Liver (tissue), 9 donors: ENCODE results near the gene MPND. TPM values are rescaled to one million over a fixed set of nuclear protein-coding genes. Genes with fewer than 3 reads are reported as not detected.

Source experiments
- DNase-seq: peaks from one replicate; pipeline ENCODE4 v3.0.0-alpha.2; 2017; ENCODE audit warnings: low spot score
- H3K27ac ChIP-seq, 2 donors: one replicate each; pipeline ENCODE4 v1.7.0; 2013; ENCODE audit warnings: inconsistent platforms in 2 of 2, low read length in 2 of 2, control low read depth in 1 of 2, low read depth in 1 of 2, mild to moderate bottlenecking in 1 of 2
- H3K27me3 ChIP-seq, 4 donors: one replicate each; pipeline versions ENCODE4 v1.6.1 to v1.7.0; 2013; ENCODE audit warnings: low read length in 3 of 4, inconsistent platforms in 1 of 4, mild to moderate bottlenecking in 1 of 4, moderate library complexity in 1 of 4; ENCODE audit not compliant: control insufficient read depth in 4 of 4, insufficient read depth in 4 of 4
- H3K36me3 ChIP-seq, 4 donors: one replicate each; pipeline versions ENCODE4 v1.6.1 to v1.7.0; 2013; ENCODE audit warnings: low read length in 3 of 4, mild to moderate bottlenecking in 3 of 4, low read depth in 1 of 4, moderate library complexity in 1 of 4; ENCODE audit not compliant: control insufficient read depth in 4 of 4, insufficient read depth in 3 of 4
- H3K4me1 ChIP-seq, 4 donors: one replicate each; pipeline versions ENCODE4 v1.6.1 to v1.7.0; 2013; ENCODE audit warnings: low read length in 3 of 4, mild to moderate bottlenecking in 3 of 4, moderate library complexity in 1 of 4; ENCODE audit not compliant: control insufficient read depth in 4 of 4, insufficient read depth in 4 of 4
- H3K4me3 ChIP-seq, 3 donors: one replicate each; pipeline versions ENCODE4 v1.6.1 to v1.7.0; 2013; ENCODE audit warnings: low read length in 3 of 3, control low read depth in 1 of 3, low read depth in 1 of 3, mild to moderate bottlenecking in 1 of 3
- H3K9ac ChIP-seq, 2 donors: one replicate each; pipeline ENCODE4 v1.7.0; 2013; ENCODE audit warnings: low read length in 2 of 2, mild to moderate bottlenecking in 2 of 2, moderate library complexity in 2 of 2, control low read depth in 1 of 2, low read depth in 1 of 2
- H3K9me3 ChIP-seq, 4 donors: one replicate each; pipeline versions ENCODE4 v1.6.1 to v1.7.0; 2013; ENCODE audit warnings: low read length in 3 of 4; ENCODE audit not compliant: control insufficient read depth in 4 of 4
- ATF3 ChIP-seq: IDR thresholded peaks from 2 replicates; pipeline ENCODE4 v1.6.1; 2016; ENCODE audit warnings: antibody characterized with exemption
- EGR1 ChIP-seq, 2 donors: IDR thresholded peaks; 2 replicates each; pipeline ENCODE4 v1.6.1; 2016 to 2018; ENCODE audit warnings: antibody characterized with exemption in 2 of 2, low read depth in 2 of 2
- FOXA1 ChIP-seq: IDR thresholded peaks from 2 replicates; pipeline ENCODE4 v1.6.1; 2016; ENCODE audit warnings: antibody characterized with exemption
- FOXA2 ChIP-seq: IDR thresholded peaks from 2 replicates; pipeline ENCODE4 v1.6.1; 2016; ENCODE audit warnings: antibody characterized with exemption
- GABPA ChIP-seq, 2 donors: IDR thresholded peaks in 1 of 2; conservative IDR thresholded peaks in 1 of 2; 2 replicates each; pipeline ENCODE4 v1.6.1; 2016; ENCODE audit warnings: antibody characterized with exemption in 2 of 2, mild to moderate bottlenecking in 1 of 2, moderate library complexity in 1 of 2
- HNF4A ChIP-seq, 2 donors: conservative IDR thresholded peaks; 2 replicates each; pipeline ENCODE4 v1.6.1; 2016; ENCODE audit warnings: antibody characterized with exemption in 2 of 2, mild to moderate bottlenecking in 2 of 2
- HNF4G ChIP-seq: IDR thresholded peaks from 2 replicates; pipeline ENCODE4 v1.6.1; 2016; ENCODE audit warnings: antibody characterized with exemption
- JUND ChIP-seq, 2 donors: IDR thresholded peaks; 2 replicates each; pipeline ENCODE4 v1.6.1; 2016; ENCODE audit warnings: antibody characterized with exemption in 2 of 2
- NR2F2 ChIP-seq: IDR thresholded peaks from 2 replicates; pipeline ENCODE4 v1.6.1; 2016; ENCODE audit warnings: antibody characterized with exemption
- RAD21 ChIP-seq, 2 donors: IDR thresholded peaks; 2 replicates each; pipeline ENCODE4 v1.6.1; 2016; ENCODE audit warnings: antibody characterized with exemption in 2 of 2, mild to moderate bottlenecking in 2 of 2
- REST ChIP-seq: IDR thresholded peaks from 2 replicates; pipeline ENCODE4 v1.6.1; 2016; ENCODE audit warnings: antibody characterized with exemption, mild to moderate bottlenecking
- RXRA ChIP-seq, 2 donors: IDR thresholded peaks; 2 replicates each; pipeline ENCODE4 v1.6.1; 2017 to 2018; ENCODE audit warnings: antibody characterized with exemption in 2 of 2, mild to moderate bottlenecking in 1 of 2
- SP1 ChIP-seq: IDR thresholded peaks from 2 replicates; pipeline ENCODE4 v1.6.1; 2018; ENCODE audit warnings: antibody characterized with exemption, mild to moderate bottlenecking
- TAF1 ChIP-seq: conservative IDR thresholded peaks from 2 replicates; pipeline ENCODE4 v1.6.1; 2016; ENCODE audit warnings: antibody characterized with exemption, mild to moderate bottlenecking
- YY1 ChIP-seq: IDR thresholded peaks from 2 replicates; pipeline ENCODE4 v1.6.1; 2016; ENCODE audit warnings: antibody characterized with exemption, mild to moderate bottlenecking
- WGBS: extraction: QIAGEN DNeasy Blood & Tissue Kit; methylation state at CpG from one replicate; pipeline ENCODE4 v1.1.7; 2013; 5-methylcytosine and 5-hydroxymethylcytosine counted together
- polyA plus RNA-seq, 2 donors: library from polyadenylated mRNA; stranded (reverse) in 1 of 2; unstranded in 1 of 2; fragments of 200-250 nt in 1 of 2; fragments of >200 nt in 1 of 2; fragmentation: Nextera tagmentation in 1 of 2; extraction: Ambion mirVana in 1 of 2; gene quantifications; one replicate each; pipeline versions ENCODE4 v1.2.1 to v1.2.3, GENCODE V29; 2013 to 2015
- total RNA-seq, 2 donors: library from RNA; depleted of rRNA; stranded (reverse); fragments of >200 nt; gene quantifications; one replicate each; pipeline ENCODE4 v1.2.3, GENCODE V29; 2014
- TF ChIP-seq, protein P1 (sequence below): IDR thresholded peaks from 2 replicates; pipeline ENCODE4 v1.6.1; 2016; ENCODE audit warnings: antibody characterized with exemption
- TF ChIP-seq, protein P2 (sequence below): IDR thresholded peaks from 2 replicates; pipeline ENCODE4 v1.6.1; 2016; ENCODE audit warnings: antibody characterized with exemption
- TF ChIP-seq, protein P3 (sequence below): fragments of 150-350 bp; IDR thresholded peaks from 2 replicates; pipeline ENCODE4 v1.5.1; 2017; ENCODE audit warnings: improper control_type of control experiment, low read depth, low read length; ENCODE audit not compliant: missing input control
- donor health status: healthy.
- donor health status: healthy.
- donor health status: healthy.
- donor health status: healthy.
- donor health status: healthy.

Gene MPND
- total and polyA plus RNA-seq, 4 donors = 4.7 to 9.9 (median 9.2) TPM

- H3K9me3 ChIP-seq = no peaks in the 10 kb centered on the region
- H3K27ac ChIP-seq = peak overlapping the region; percentile 31 to 53
- no peaks in the 10 kb centered on the region for H3K27me3 ChIP-seq
- H3K9ac ChIP-seq = no peak overlapping the region
- H3K4me3 ChIP-seq = no peak overlapping the region
- 54% methylated on average over 15 of the region's 15 CpGs for WGBS
- peaks cover 0 to 2% (median 0%) of the 10 kb centered on the region in 4 donors for H3K36me3 ChIP-seq
- DNase-seq = peak; percentile 44
- TF ChIP-seq FOXA2 (peak; percentile 25), YY1 (no peak), REST (peak; percentile 48), RXRA (IDR thresholded peaks at IDR 0.05) (peak; percentile 45 to 91), RAD21 (IDR thresholded peaks at IDR 0.05) (no peak), NR2F2 (no peak), GABPA (IDR thresholded peaks at IDR 0.05 in 1 of 2, conservative IDR thresholded peaks at IDR 0.05 in 1 of 2) (no peak), TAF1 (no peak), JUND (IDR thresholded peaks at IDR 0.05) (peak in 1 of 2 donors; percentile 30), ATF3 (no peak), HNF4G (peak; percentile 8), HNF4A (conservative IDR thresholded peaks at IDR 0.05) (peak; percentile 80 to 92), EGR1 (IDR thresholded peaks at IDR 0.05; ENCODE audit: low read depth in 2 of 2) (peak in 1 of 2 donors; percentile 51), FOXA1 (peak; percentile 66), SP1 (peak; percentile 51)
- TF ChIP-seq, protein P1, sequence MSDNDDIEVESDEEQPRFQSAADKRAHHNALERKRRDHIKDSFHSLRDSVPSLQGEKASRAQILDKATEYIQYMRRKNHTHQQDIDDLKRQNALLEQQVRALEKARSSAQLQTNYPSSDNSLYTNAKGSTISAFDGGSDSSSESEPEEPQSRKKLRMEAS = peak; percentile 74
- TF ChIP-seq, protein P2, sequence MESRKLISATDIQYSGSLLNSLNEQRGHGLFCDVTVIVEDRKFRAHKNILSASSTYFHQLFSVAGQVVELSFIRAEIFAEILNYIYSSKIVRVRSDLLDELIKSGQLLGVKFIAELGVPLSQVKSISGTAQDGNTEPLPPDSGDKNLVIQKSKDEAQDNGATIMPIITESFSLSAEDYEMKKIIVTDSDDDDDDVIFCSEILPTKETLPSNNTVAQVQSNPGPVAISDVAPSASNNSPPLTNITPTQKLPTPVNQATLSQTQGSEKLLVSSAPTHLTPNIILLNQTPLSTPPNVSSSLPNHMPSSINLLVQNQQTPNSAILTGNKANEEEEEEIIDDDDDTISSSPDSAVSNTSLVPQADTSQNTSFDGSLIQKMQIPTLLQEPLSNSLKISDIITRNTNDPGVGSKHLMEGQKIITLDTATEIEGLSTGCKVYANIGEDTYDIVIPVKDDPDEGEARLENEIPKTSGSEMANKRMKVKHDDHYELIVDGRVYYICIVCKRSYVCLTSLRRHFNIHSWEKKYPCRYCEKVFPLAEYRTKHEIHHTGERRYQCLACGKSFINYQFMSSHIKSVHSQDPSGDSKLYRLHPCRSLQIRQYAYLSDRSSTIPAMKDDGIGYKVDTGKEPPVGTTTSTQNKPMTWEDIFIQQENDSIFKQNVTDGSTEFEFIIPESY = no peak
- TF ChIP-seq, protein P3, sequence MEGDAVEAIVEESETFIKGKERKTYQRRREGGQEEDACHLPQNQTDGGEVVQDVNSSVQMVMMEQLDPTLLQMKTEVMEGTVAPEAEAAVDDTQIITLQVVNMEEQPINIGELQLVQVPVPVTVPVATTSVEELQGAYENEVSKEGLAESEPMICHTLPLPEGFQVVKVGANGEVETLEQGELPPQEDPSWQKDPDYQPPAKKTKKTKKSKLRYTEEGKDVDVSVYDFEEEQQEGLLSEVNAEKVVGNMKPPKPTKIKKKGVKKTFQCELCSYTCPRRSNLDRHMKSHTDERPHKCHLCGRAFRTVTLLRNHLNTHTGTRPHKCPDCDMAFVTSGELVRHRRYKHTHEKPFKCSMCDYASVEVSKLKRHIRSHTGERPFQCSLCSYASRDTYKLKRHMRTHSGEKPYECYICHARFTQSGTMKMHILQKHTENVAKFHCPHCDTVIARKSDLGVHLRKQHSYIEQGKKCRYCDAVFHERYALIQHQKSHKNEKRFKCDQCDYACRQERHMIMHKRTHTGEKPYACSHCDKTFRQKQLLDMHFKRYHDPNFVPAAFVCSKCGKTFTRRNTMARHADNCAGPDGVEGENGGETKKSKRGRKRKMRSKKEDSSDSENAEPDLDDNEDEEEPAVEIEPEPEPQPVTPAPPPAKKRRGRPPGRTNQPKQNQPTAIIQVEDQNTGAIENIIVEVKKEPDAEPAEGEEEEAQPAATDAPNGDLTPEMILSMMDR = no peak
- H3K4me1 ChIP-seq = peaks cover 8 to 44% (median 34%) of the 10 kb centered on the region in 4 donors
Observed at GRCh38 chr19:4345342-4346019, 2.1 kb downstream of the MPND start.
